ENCODE results near the gene NUDT22. TPM values are rescaled to one million over a fixed set of nuclear protein-coding genes. Genes with fewer than 3 reads are reported as not detected.

NUDT22 gene
- total and polyA plus RNA-seq, 2 of the 4 experiments (the other 2 are of a cell fraction), result 21.3 to 44.6 TPM

DNA sequence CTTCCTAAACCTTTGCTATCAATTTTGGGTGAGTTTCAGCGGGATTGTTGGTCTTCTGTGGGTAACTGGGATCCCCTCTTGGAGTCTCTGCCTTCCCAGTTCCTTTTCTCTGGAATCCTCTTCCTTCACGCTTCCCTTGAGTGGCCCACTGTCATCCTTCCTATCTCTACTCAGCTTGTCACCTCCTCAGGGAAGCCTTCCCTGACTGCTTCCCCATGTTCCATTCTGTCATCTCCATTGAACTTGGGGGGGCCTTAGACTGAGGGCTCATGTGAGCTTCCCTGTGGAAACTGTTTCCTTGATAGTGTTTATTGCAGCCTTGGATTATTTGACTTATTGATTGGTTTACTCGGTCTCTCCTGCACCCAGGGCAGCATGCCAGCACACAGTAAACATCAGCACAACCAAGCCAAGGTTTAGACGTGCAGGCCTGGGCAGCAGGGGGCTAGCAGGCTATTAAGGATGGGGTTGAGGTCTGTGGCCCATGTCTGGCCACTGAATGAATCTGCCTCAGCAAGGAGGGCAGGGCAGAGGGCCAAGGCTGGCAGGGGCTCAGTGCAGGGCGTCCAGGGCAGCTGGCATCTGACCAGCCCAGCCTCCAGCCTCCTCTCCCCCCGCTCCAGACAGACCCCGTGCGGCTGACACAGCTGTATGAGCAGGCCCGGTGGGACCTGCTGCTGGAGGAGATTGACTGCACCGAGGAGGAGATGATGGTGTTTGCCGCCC lies 7.3 kb upstream of the NUDT22 start:
- Histone ChIP-seq H2BK120ac (ENCODE audit: low read depth, low read length) (no peak overlapping the region), H2AK5ac (ENCODE audit: low read depth, low read length) (no peak overlapping the region), H3K4me2 (ENCODE audit: low read depth, low read length) (no peak overlapping the region), H4K8ac (ENCODE audit: low read depth in 2 of 2, low read length in 2 of 2) (no peak overlapping the region), H2AK9ac (replicated peaks; ENCODE audit: low read depth, low read length, poor library complexity) (peak overlapping the region; percentile 78), H3K79me1 (ENCODE audit: low read depth in 1 of 2, low read length in 2 of 2) (0 out of 4 replicates have a peak, but pooled peaks cover 0 to 5% of the 10 kb centered on the region in 2 experiments), H3K4ac (ENCODE audit: low read depth, low read length) (no peak overlapping the region), H2BK15ac (ENCODE audit: low read depth, low read length) (no peak overlapping the region), H4K5ac (ENCODE audit: low read depth, low read length) (no peak overlapping the region), H3K36me3 (ENCODE audit: control insufficient read depth, insufficient read depth, low read length) (peaks cover under 1% of the 10 kb centered on the region), H3K4me1 (ENCODE audit: control insufficient read depth, insufficient read depth, low read length) (no peaks in the 10 kb centered on the region), H3K18ac (ENCODE audit: low read depth, low read length) (no peak overlapping the region), H2BK20ac (ENCODE audit: low read depth, low read length) (no peak overlapping the region), H3K9ac (ENCODE audit: low read depth, low read length) (no peak overlapping the region), H3K56ac (ENCODE audit: extremely low read depth, insufficient read depth, low read length) (no peak overlapping the region), H2AFZ (replicated peaks; ENCODE audit: low read length, poor library complexity) (no peak overlapping the region), H2BK5ac (ENCODE audit: low read depth, low read length, poor library complexity, severe bottlenecking) (no peak overlapping the region), H3K14ac (replicated peaks; ENCODE audit: low read depth, low read length) (no peak overlapping the region), H4K91ac (ENCODE audit: insufficient read depth, low read depth, low read length) (no peak overlapping the region), H3K27me3 (ENCODE audit: control insufficient read depth, insufficient read depth, low read length) (no peaks in the 10 kb centered on the region), H3K4me3 (ENCODE audit: insufficient read depth, low read depth, low read length) (no peak overlapping the region), H3K9me3 (ENCODE audit: control insufficient read depth, insufficient read depth, low read length) (no peaks in the 10 kb centered on the region), H4K20me1 (ENCODE audit: insufficient read depth, low read length) (no peaks in the 10 kb centered on the region), H3K9me1 (ENCODE audit: insufficient read depth, low read length) (0 out of 2 replicates have a peak, but pooled peaks cover 5% of the 10 kb centered on the region), H3K23ac (ENCODE audit: low read depth, low read length) (no peak overlapping the region), H3K27ac (ENCODE audit: insufficient read depth, low read length) (no peak overlapping the region)
- ChIA-PET CTCF (no interaction called here), POLR2A (ENCODE audit: unreplicated experiment) (no interaction called here)
- TF ChIP-seq RCOR1 (IDR thresholded peaks at IDR 0.05; ENCODE audit: insufficient replicate concordance, low read length) (no peak), CTCF (conservative IDR thresholded peaks at IDR 0.05; ENCODE audit: low read depth, low read length) (no peak), NFE2L2 (IDR thresholded peaks at IDR 0.05; ENCODE audit: low read depth, low read length) (no peak), FOS (IDR thresholded peaks at IDR 0.05; ENCODE audit: low read depth, low read length) (no peak), SMC3 (IDR thresholded peaks at IDR 0.05; ENCODE audit: low read depth, low read length) (no peak), MXI1 (IDR thresholded peaks at IDR 0.05; ENCODE audit: borderline replicate concordance, low read depth, low read length) (no peak), CHD1 (IDR thresholded peaks at IDR 0.05; ENCODE audit: low read depth, low read length) (no peak), MAFK (IDR thresholded peaks at IDR 0.05; ENCODE audit: low read depth, low read length) (no peak), ELK1 (IDR thresholded peaks at IDR 0.05; ENCODE audit: borderline replicate concordance, low read depth, low read length) (no peak), BHLHE40 (IDR thresholded peaks at IDR 0.05; ENCODE audit: low read depth, low read length) (no peak), MAZ (IDR thresholded peaks at IDR 0.05; ENCODE audit: borderline replicate concordance, low read depth, low read length) (no peak), CEBPB (IDR thresholded peaks at IDR 0.05; ENCODE audit: low read depth, low read length) (no peak), RAD21 (IDR thresholded peaks at IDR 0.05; ENCODE audit: low read length) (no peak), RFX5 (IDR thresholded peaks at IDR 0.05; ENCODE audit: low read depth, low read length) (no peak)
- TF ChIP-seq, protein P1, sequence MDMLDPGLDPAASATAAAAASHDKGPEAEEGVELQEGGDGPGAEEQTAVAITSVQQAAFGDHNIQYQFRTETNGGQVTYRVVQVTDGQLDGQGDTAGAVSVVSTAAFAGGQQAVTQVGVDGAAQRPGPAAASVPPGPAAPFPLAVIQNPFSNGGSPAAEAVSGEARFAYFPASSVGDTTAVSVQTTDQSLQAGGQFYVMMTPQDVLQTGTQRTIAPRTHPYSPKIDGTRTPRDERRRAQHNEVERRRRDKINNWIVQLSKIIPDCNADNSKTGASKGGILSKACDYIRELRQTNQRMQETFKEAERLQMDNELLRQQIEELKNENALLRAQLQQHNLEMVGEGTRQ (IDR thresholded peaks at IDR 0.05; ENCODE audit: low read depth, low read length), result no peak
- DNase-seq, result no peak
- no TSS peak for BruUV-seq (replicated peaks)
- dilution Hi-C loops (cut with HindIII; ENCODE audit: low sequenced_read_pairs, unreplicated experiment) (no loop called here), intact Hi-C loops (cut with micrococcal nuclease) (no loop called here), in situ Hi-C loops (cut with MboI; ENCODE audit: low sequenced_read_pairs) (no loop called here)
- WGBS, 2 experiments (ENCODE audit: extremely low coverage in 2 of 2, insufficient read length in 1 of 2), result 64% methylated on average over 5 of the region's 11 CpGs; no CpG with 5 or more reads in 1 of the 2 experiments
- no peak for ATAC-seq (ENCODE audit: low read depth)

Measured in IMR-90 (cell line).